T-cell (primary cell): ENCODE measurements around the gene SYCP2. TPM values are rescaled to one million over a fixed set of nuclear protein-coding genes. Genes with fewer than 3 reads are reported as not detected.

Experiments
- ATAC-seq, 4 experiments: fragments of 200-7000 bp in 3 of 4; fragments of 150-1000 bp in 1 of 4; cut with Tn5 transposase; replicated peaks in 1 of 4; 1 replicate in 3 of 4; 2 replicates in 1 of 4; pipeline ENCODE4 v1.10.0; 2021; ENCODE audit warnings: moderate library complexity in 3 of 4, mild to moderate bottlenecking in 2 of 4, moderate number of reproducible peaks in 1 of 4
- CTCF ChIA-PET, 2 donors: fragments of 300-600 bp; sonication (Branson Sonifier 250); formaldehyde crosslinking; loops; one replicate each; lab custom pipeline; 2022; ENCODE audit warnings: antibody characterized with exemption in 2 of 2; lab: Charles Lee
- POLR2A ChIA-PET, 2 donors: fragments of 300-600 bp; sonication (Branson Sonifier 250); formaldehyde crosslinking; loops; one replicate each; lab custom pipeline; 2022; ENCODE audit warnings: antibody characterized with exemption in 2 of 2; lab: Charles Lee
- DNase-seq, 35 experiments: peaks; one replicate each; pipeline versions ENCODE4 v3.0.0 to v3.0.0-alpha.2; 2013 to 2023
- H3K27ac ChIP-seq: one replicate; pipeline ENCODE4 v1.5.1; 2013; ENCODE audit warnings: low read length
- H3K27me3 ChIP-seq, 2 experiments: replicated peaks in 1 of 2; 1 replicate in 1 of 2; 2 replicates in 1 of 2; pipeline versions ENCODE4 v1.6.1 to v1.7.0; 2013; ENCODE audit warnings: low read length in 1 of 2, mixed read lengths in 1 of 2; ENCODE audit not compliant: control insufficient read depth in 2 of 2, insufficient read depth in 2 of 2; ENCODE audit errors: extremely low read depth in 1 of 2
- H3K36me3 ChIP-seq, 2 donors: 1 replicate in 1 of 2; 2 replicates in 1 of 2; pipeline versions ENCODE4 v1.6.1 to v1.7.0; 2013; ENCODE audit warnings: low read length in 1 of 2; ENCODE audit not compliant: control insufficient read depth in 2 of 2, insufficient read depth in 1 of 2; ENCODE audit errors: extremely low read depth in 1 of 2
- H3K4me1 ChIP-seq, 2 experiments: 1 replicate in 1 of 2; 2 replicates in 1 of 2; pipeline versions ENCODE4 v1.6.1 to v1.7.0; 2013; ENCODE audit warnings: low read length in 2 of 2, mixed read lengths in 1 of 2; ENCODE audit not compliant: insufficient read depth in 2 of 2, control insufficient read depth in 1 of 2; ENCODE audit errors: extremely low read depth in 1 of 2
- H3K4me3 ChIP-seq, 2 donors: 1 replicate in 1 of 2; 2 replicates in 1 of 2; pipeline versions ENCODE4 v1.5.1 to v1.7.0; 2013; ENCODE audit warnings: mild to moderate bottlenecking in 2 of 2, low read length in 1 of 2, moderate library complexity in 1 of 2; ENCODE audit not compliant: control insufficient read depth in 1 of 2; ENCODE audit errors: extremely low read depth in 1 of 2
- H3K9me3 ChIP-seq: 2 replicates; pipeline ENCODE4 v1.7.0; 2013
- H3K27ac Mint-ChIP-seq, 2 donors: one replicate each; pipeline ENCODE4 v1.8.0; 2020 to 2021; ENCODE audit warnings: mild to moderate bottlenecking in 2 of 2, mixed read lengths in 2 of 2
- H3K27me3 Mint-ChIP-seq, 2 donors: one replicate each; pipeline ENCODE4 v1.8.0; 2021 to 2022; ENCODE audit warnings: mixed read lengths in 2 of 2
- H3K36me3 Mint-ChIP-seq: one replicate; pipeline ENCODE4 v1.8.0; 2021; ENCODE audit warnings: mixed read lengths
- H3K4me1 Mint-ChIP-seq, 3 donors: one replicate each; pipeline ENCODE4 v1.8.0; 2020 to 2022; ENCODE audit warnings: mixed read lengths in 3 of 3, mild to moderate bottlenecking in 1 of 3
- H3K4me3 Mint-ChIP-seq, 3 donors: one replicate each; pipeline ENCODE4 v1.8.0; 2020 to 2022; ENCODE audit warnings: mild to moderate bottlenecking in 3 of 3, mixed read lengths in 3 of 3, moderate library complexity in 3 of 3
- H3K9me3 Mint-ChIP-seq, 3 donors: one replicate each; pipeline ENCODE4 v1.8.0; 2020 to 2022; ENCODE audit warnings: mixed read lengths in 3 of 3
- WGBS: methylation state at CpG from one replicate; pipeline ENCODE4 v1.1.5; 2013; ENCODE audit warnings: missing lambda C conversion rate; ENCODE audit not compliant: insufficient coverage; 5-methylcytosine and 5-hydroxymethylcytosine counted together
- total RNA-seq, 35 experiments: library from RNA in 6 of 35; stranded (reverse) in 6 of 35; fragments of 120-200 nt in 1 of 35; gene quantifications; one replicate each; pipeline versions ENCODE4 v1.2.1 to v1.2.4 and lab custom pipeline; 2013 to 2026

SYCP2 gene
- total RNA-seq, 5 donors from 2014 or later (not counting 1 experiment from before 2014, with no cell fraction given), result 3.0 to 6.0 (median 3.8) TPM

- Mint-ChIP-seq H3K27me3 (peaks cover 6 to 9% of the 10 kb centered on the region in 2 donors), H3K4me3 (no peak overlapping the region), H3K36me3 (no peaks in the 10 kb centered on the region), H3K27ac (no peak overlapping the region), H3K4me1 (no peaks in the 10 kb centered on the region), H3K9me3 (no peaks in the 10 kb centered on the region)
- ChIA-PET CTCF (no interaction called here), POLR2A (no interaction called here)
- Histone ChIP-seq H3K27me3 (peaks cover 0 to 17% of the 10 kb centered on the region in 2 experiments), H3K4me3 (no peak overlapping the region), H3K4me1 (no peaks in the 10 kb centered on the region), H3K27ac (no peak overlapping the region), H3K36me3 (no peaks in the 10 kb centered on the region), H3K9me3 (no peaks in the 10 kb centered on the region)
- DNase-seq (peak in 1 of 35 experiments; percentile 12), ATAC-seq (no peak)
- WGBS, result 88% methylated on average over 11 of the region's 14 CpGs
These were observed 115.4 kb downstream of the SYCP2 start for GRCh38 chr20:59817846-59818615.

- CTCF ChIA-PET, result no interaction called here
These were observed 116.0 kb downstream of the SYCP2 start for GRCh38 chr20:59817406-59817805.

GRCh38 chr20:59816146-59816738, 117.2 kb downstream of the SYCP2 start:
- ATAC-seq (no peak), DNase-seq (peak in 1 of 35 experiments; percentile 7)
- Mint-ChIP-seq H3K9me3 (no peaks in the 10 kb centered on the region), H3K27ac (no peak overlapping the region), H3K4me1 (no peaks in the 10 kb centered on the region), H3K36me3 (no peaks in the 10 kb centered on the region), H3K27me3 (peaks cover 6 to 9% of the 10 kb centered on the region in 2 donors), H3K4me3 (no peak overlapping the region)
- Histone ChIP-seq H3K4me3 (no peak overlapping the region), H3K27me3 (peaks cover 0 to 24% of the 10 kb centered on the region in 2 experiments), H3K36me3 (no peaks in the 10 kb centered on the region), H3K9me3 (no peaks in the 10 kb centered on the region), H3K4me1 (no peaks in the 10 kb centered on the region), H3K27ac (no peak overlapping the region)
- ChIA-PET CTCF (no interaction called here), POLR2A (no interaction called here)
- WGBS, result 79% methylated on average over 4 of the region's 4 CpGs

More at GRCh38 chr20:59817406-59817805, 116.0 kb downstream of the SYCP2 start:
- no peak overlapping the region for H3K27ac ChIP-seq
- POLR2A ChIA-PET, result no interaction called here
- no peaks in the 10 kb centered on the region for H3K9me3 ChIP-seq
- H3K4me3 ChIP-seq, result no peak overlapping the region
- H3K27me3 Mint-ChIP-seq, result peaks cover 6 to 9% of the 10 kb centered on the region in 2 donors
- H3K9me3 Mint-ChIP-seq, result no peaks in the 10 kb centered on the region
- H3K4me1 ChIP-seq, result no peaks in the 10 kb centered on the region
- H3K27me3 ChIP-seq, result peaks cover 0 to 21% of the 10 kb centered on the region in 2 experiments
- no peak overlapping the region for H3K27ac Mint-ChIP-seq
- ATAC-seq (no peak), DNase-seq (peak in 1 of 35 experiments; percentile 5)
- no peak overlapping the region for H3K4me3 Mint-ChIP-seq
- no peaks in the 10 kb centered on the region for H3K4me1 Mint-ChIP-seq
- H3K36me3 ChIP-seq, result no peaks in the 10 kb centered on the region
- WGBS, result 72% methylated on average over 4 of the region's 4 CpGs
- H3K36me3 Mint-ChIP-seq, result no peaks in the 10 kb centered on the region

- DNase-seq (peak in 1 of 35 experiments; percentile 3), ATAC-seq (no peak)
- H3K9me3 ChIP-seq, result no peaks in the 10 kb centered on the region
- H3K27ac ChIP-seq, result no peak overlapping the region
- H3K36me3 ChIP-seq, result no peaks in the 10 kb centered on the region
- no peaks in the 10 kb centered on the region for H3K4me1 Mint-ChIP-seq
- no peak overlapping the region for H3K27ac Mint-ChIP-seq
- H3K4me3 ChIP-seq, result no peak overlapping the region
- peaks cover 0 to 17% of the 10 kb centered on the region in 2 experiments for H3K27me3 ChIP-seq
- WGBS, result 80% methylated on average over 7 of the region's 8 CpGs
- peaks cover 0 to 3% of the 10 kb centered on the region in 2 donors for H3K27me3 Mint-ChIP-seq
- no peaks in the 10 kb centered on the region for H3K4me1 ChIP-seq
- no peak overlapping the region for H3K4me3 Mint-ChIP-seq
- CTCF ChIA-PET, result interaction anchor here in 1 of 2 donors (0.6 kb wide), 1 partner anchor 13 kb away, joined by 4 read pairs; no protein-coding TSS in a partner anchor
- no peaks in the 10 kb centered on the region for H3K9me3 Mint-ChIP-seq
- POLR2A ChIA-PET, result no interaction called here
- H3K36me3 Mint-ChIP-seq, result no peaks in the 10 kb centered on the region
These were observed 118.5 kb downstream of the SYCP2 start for GRCh38 chr20:59814840-59815340.

GRCh38 chr20:59813948-59814839, 119.2 kb downstream of the SYCP2 start:
- H3K36me3 ChIP-seq, result no peaks in the 10 kb centered on the region
- Mint-ChIP-seq H3K4me3 (no peak overlapping the region), H3K27ac (no peak overlapping the region), H3K9me3 (no peaks in the 10 kb centered on the region), H3K36me3 (no peaks in the 10 kb centered on the region), H3K27me3 (peaks cover 0 to 2% of the 10 kb centered on the region in 2 donors), H3K4me1 (no peaks in the 10 kb centered on the region)
- ATAC-seq (no peak), DNase-seq (peak in 1 of 35 experiments; percentile 15)
- H3K4me3 ChIP-seq, result no peak overlapping the region
- 71% methylated on average over 21 of the region's 21 CpGs for WGBS
- H3K4me1 ChIP-seq, result no peaks in the 10 kb centered on the region
- CTCF ChIA-PET, result no interaction called here
- no peaks in the 10 kb centered on the region for H3K9me3 ChIP-seq
- peaks cover 0 to 12% of the 10 kb centered on the region in 2 experiments for H3K27me3 ChIP-seq
- no peak overlapping the region for H3K27ac ChIP-seq
- POLR2A ChIA-PET, result no interaction called here
